K562 (cell line): Measurements from ENCODE around the gene L3MBTL1. TPM values are rescaled to one million over a fixed set of nuclear protein-coding genes. Genes with fewer than 3 reads are reported as not detected.

Experiments used
- ATF7 ChIP-seq: fragments of 450-650 bp; IDR thresholded peaks from 2 replicates; pipeline ENCODE4 v1.7.1; 2014; ENCODE audit warnings: mild to moderate bottlenecking, moderate library complexity
- FOXJ2 ChIP-seq: fragments of 200-800 bp; sonication (Bioruptor generic); IDR thresholded peaks from 2 replicates; pipeline ENCODE4 v1.6.1; 2016; ENCODE audit warnings: missing genetic modification characterization, missing compliant biosample characterization
- GABPB1 ChIP-seq: sonication (generic); formaldehyde crosslinking; IDR thresholded peaks from 2 replicates; pipeline ENCODE4 v1.8.0; 2022; ENCODE audit warnings: mild to moderate bottlenecking, missing genetic modification reagents
- HDAC3 ChIP-seq: fragments of 450-650 bp; IDR thresholded peaks from 2 replicates; pipeline ENCODE4 v1.6.1; 2018; ENCODE audit warnings: borderline replicate concordance, mild to moderate bottlenecking, moderate library complexity; ENCODE audit not compliant: partially characterized antibody
- HEY1 ChIP-seq: fragments of 250-450 bp; sonication (Bioruptor Pico); IDR thresholded peaks from 2 replicates; pipeline ENCODE4 v1.5.0; 2020; ENCODE audit warnings: mild to moderate bottlenecking, moderate library complexity, borderline replicate concordance
- HMG20A ChIP-seq: fragments of 450-650 bp; formaldehyde crosslinking; conservative IDR thresholded peaks from 2 replicates; pipeline ENCODE4 v1.4.0; 2020; ENCODE audit warnings: mild to moderate bottlenecking, mixed read lengths
- L3MBTL2 ChIP-seq: fragments of 450-650 bp; IDR thresholded peaks from 2 replicates; pipeline ENCODE4 v1.6.1; 2016; ENCODE audit warnings: mild to moderate bottlenecking, moderate library complexity
- MYC ChIP-seq, 2 experiments: fragments of 250-450 bp in 1 of 2; sonication (Bioruptor Pico) in 1 of 2; IDR thresholded peaks; 2 replicates each; pipeline versions ENCODE4 v1.5.1 to v1.6.1; 2012 to 2021; ENCODE audit warnings: low read depth in 2 of 2, borderline replicate concordance in 1 of 2, improper control_type of control experiment in 1 of 2, low read length in 1 of 2, mild to moderate bottlenecking in 1 of 2, moderate library complexity in 1 of 2
- NR3C1 ChIP-seq: sonication (generic); formaldehyde crosslinking; IDR thresholded peaks from 2 replicates; pipeline ENCODE4 v1.8.1; 2022; ENCODE audit warnings: missing genetic modification reagents
- TAF1 ChIP-seq: IDR thresholded peaks from 2 replicates; pipeline ENCODE4 v1.6.1; 2011; ENCODE audit warnings: mild to moderate bottlenecking, low read length, moderate library complexity; ENCODE audit not compliant: insufficient read depth, control insufficient read depth, severe bottlenecking; ENCODE audit errors: extremely low read depth
- TAF7 ChIP-seq: fragments of 450-650 bp; IDR thresholded peaks from 2 replicates; pipeline ENCODE4 v1.6.1; 2016; ENCODE audit warnings: missing genetic modification characterization, missing compliant biosample characterization
- XRCC5 ChIP-seq: fragments of 200-400 bp; formaldehyde crosslinking; IDR thresholded peaks from 2 replicates; pipeline ENCODE4 v1.6.1; 2017; ENCODE audit warnings: low read depth, mild to moderate bottlenecking, low read length
- YY1 ChIP-seq, 3 experiments: IDR thresholded peaks; 2 replicates each; pipeline ENCODE4 v1.6.1; 2011; ENCODE audit warnings: low read length in 2 of 3, mild to moderate bottlenecking in 2 of 3, moderate library complexity in 2 of 3, borderline replicate concordance in 1 of 3, control low read depth in 1 of 3, low read depth in 1 of 3; ENCODE audit not compliant: insufficient read depth in 3 of 3, insufficient replicate concordance in 2 of 3, control insufficient read depth in 1 of 3, insufficient read length in 1 of 3; ENCODE audit errors: extremely low read depth in 1 of 3
- ZBTB8A ChIP-seq: fragments of 450-650 bp; IDR thresholded peaks from 2 replicates; pipeline ENCODE4 v1.6.1; 2018; ENCODE audit warnings: mild to moderate bottlenecking, moderate library complexity; ENCODE audit not compliant: partially characterized antibody
- ZNF274 ChIP-seq: IDR thresholded peaks from 2 replicates; pipeline ENCODE4 v1.6.1; 2011; ENCODE audit warnings: low read depth, mild to moderate bottlenecking, low read length, moderate library complexity, borderline replicate concordance
- ZNF75A ChIP-seq: fragments of 450-650 bp; formaldehyde crosslinking; IDR thresholded peaks from 2 replicates; pipeline ENCODE4 v1.4.0; 2020; ENCODE audit warnings: mild to moderate bottlenecking
- ZNF766 ChIP-seq: fragments of 200-800 bp; sonication (Bioruptor generic); conservative IDR thresholded peaks from 2 replicates; pipeline ENCODE4 v1.6.1; 2016; ENCODE audit warnings: missing genetic modification characterization, missing compliant biosample characterization
- polyA plus RNA-seq, 8 experiments: library from polyadenylated mRNA; depleted of rRNA in 4 of 8; stranded (reverse) in 5 of 8; unstranded in 3 of 8; fragments of >200 nt; fragmentation: Nextera tagmentation in 2 of 8; fragmentation: Illumina TruSeq in 1 of 8; extraction: Ambion mirVana in 2 of 8; extraction: Trizol in 1 of 8; gene quantifications; 2 replicates each; pipeline versions ENCODE4 v1.2.1 to v1.2.3, GENCODE V29; 2011 to 2014; ENCODE audit warnings: inconsistent platforms in 1 of 8, missing spikeins in 1 of 8
- total RNA-seq, 7 experiments: library from RNA; depleted of rRNA in 6 of 7; stranded (reverse); fragments of >200 nt in 6 of 7; fragmentation: Illumina TruSeq in 2 of 7; extraction: Trizol in 2 of 7; gene quantifications; 2 replicates each; pipeline versions ENCODE4 v1.2.1 to v1.2.3, GENCODE V29; 2011 to 2021; ENCODE audit warnings: low replicate concordance in 1 of 7
- TF ChIP-seq, protein P1 (sequence below): IDR thresholded peaks from 3 replicates; pipeline ENCODE4 v1.6.1; 2011; ENCODE audit warnings: borderline replicate concordance, mild to moderate bottlenecking, moderate library complexity; ENCODE audit not compliant: insufficient read length; ENCODE audit errors: extremely low read depth
- TF ChIP-seq, protein P2 (sequence below): fragments of 450-650 bp; formaldehyde crosslinking; IDR thresholded peaks from 2 replicates; pipeline ENCODE4 v1.4.0; 2020; ENCODE audit warnings: mild to moderate bottlenecking, moderate library complexity
- TF ChIP-seq, protein P3 (sequence below): IDR thresholded peaks from 2 replicates; pipeline ENCODE4 v1.6.1; 2011; ENCODE audit warnings: borderline replicate concordance, low read depth, mild to moderate bottlenecking, moderate library complexity, low read length; ENCODE audit not compliant: insufficient read depth, poor library complexity, severe bottlenecking

The L3MBTL1 gene
- total and polyA plus RNA-seq, 9 of the 15 experiments (the other 6 are each of a cell fraction or from before 2014, with no cell fraction given): 0.77 to 10.0 (median 4.4) TPM

DNA sequence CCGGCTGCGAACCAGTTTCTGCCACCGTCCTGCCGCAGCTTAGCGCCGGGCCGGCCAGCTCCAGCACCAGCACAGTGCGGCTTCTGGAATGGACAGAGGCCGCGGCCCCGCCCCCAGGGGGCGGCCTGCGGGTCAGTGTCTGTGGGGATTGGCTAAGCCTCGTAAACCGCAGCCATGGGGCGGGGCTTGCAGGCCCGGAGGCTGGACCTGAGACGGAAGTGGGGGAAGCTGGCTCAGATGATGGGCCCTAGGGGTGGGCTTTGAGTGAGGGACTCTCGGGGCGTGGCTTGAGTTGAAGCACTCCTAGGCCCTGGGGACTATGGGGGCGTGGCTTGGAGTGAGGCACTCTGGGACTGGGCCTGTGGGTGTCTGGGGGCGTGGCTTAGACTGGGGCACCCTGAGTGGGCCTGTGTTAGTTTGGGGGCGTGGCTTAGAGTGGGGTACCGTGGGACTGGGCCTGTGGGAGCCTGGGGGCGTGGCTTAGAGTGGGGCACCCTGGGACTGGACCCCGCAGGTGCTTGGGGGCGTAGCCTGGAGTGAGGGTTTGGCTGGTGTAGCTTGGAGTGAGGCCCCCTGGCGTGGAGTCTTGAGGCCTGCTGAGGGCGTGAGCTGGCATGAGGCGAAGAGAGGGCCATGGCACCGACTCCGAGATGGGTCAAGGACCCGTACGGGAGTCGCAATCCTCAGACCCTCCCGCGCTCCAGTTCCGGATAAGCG lies 6.6 kb downstream of the L3MBTL1 start (continued):
- TF ChIP-seq, protein P1, sequence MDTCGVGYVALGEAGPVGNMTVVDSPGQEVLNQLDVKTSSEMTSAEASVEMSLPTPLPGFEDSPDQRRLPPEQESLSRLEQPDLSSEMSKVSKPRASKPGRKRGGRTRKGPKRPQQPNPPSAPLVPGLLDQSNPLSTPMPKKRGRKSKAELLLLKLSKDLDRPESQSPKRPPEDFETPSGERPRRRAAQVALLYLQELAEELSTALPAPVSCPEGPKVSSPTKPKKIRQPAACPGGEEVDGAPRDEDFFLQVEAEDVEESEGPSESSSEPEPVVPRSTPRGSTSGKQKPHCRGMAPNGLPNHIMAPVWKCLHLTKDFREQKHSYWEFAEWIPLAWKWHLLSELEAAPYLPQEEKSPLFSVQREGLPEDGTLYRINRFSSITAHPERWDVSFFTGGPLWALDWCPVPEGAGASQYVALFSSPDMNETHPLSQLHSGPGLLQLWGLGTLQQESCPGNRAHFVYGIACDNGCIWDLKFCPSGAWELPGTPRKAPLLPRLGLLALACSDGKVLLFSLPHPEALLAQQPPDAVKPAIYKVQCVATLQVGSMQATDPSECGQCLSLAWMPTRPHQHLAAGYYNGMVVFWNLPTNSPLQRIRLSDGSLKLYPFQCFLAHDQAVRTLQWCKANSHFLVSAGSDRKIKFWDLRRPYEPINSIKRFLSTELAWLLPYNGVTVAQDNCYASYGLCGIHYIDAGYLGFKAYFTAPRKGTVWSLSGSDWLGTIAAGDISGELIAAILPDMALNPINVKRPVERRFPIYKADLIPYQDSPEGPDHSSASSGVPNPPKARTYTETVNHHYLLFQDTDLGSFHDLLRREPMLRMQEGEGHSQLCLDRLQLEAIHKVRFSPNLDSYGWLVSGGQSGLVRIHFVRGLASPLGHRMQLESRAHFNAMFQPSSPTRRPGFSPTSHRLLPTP: no peak
- TF ChIP-seq, protein P2, sequence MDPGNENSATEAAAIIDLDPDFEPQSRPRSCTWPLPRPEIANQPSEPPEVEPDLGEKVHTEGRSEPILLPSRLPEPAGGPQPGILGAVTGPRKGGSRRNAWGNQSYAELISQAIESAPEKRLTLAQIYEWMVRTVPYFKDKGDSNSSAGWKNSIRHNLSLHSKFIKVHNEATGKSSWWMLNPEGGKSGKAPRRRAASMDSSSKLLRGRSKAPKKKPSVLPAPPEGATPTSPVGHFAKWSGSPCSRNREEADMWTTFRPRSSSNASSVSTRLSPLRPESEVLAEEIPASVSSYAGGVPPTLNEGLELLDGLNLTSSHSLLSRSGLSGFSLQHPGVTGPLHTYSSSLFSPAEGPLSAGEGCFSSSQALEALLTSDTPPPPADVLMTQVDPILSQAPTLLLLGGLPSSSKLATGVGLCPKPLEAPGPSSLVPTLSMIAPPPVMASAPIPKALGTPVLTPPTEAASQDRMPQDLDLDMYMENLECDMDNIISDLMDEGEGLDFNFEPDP (CRISPR knock-in tag): no peak
- no peak for TF ChIP-seq HMG20A (CRISPR knock-in tag)
- peak in 1 of 3 experiments; percentile 43 for TF ChIP-seq YY1 (IDR thresholded peaks at IDR 0.05; ENCODE audit: borderline replicate concordance in 1 of 3, control insufficient read depth in 1 of 3, extremely low read depth in 1 of 3, insufficient read depth in 3 of 3, insufficient read length in 1 of 3, insufficient replicate concordance in 2 of 3, low read depth in 1 of 3, low read length in 2 of 3)
- no peak for TF ChIP-seq HEY1 (CRISPR knock-in tag)
- TF ChIP-seq FOXJ2 (tag): no peak
- no peak for TF ChIP-seq ZNF766 (CRISPR knock-in tag)
- no peak for TF ChIP-seq ZNF75A (CRISPR knock-in tag)
- TF ChIP-seq ZNF274: no peak
- TF ChIP-seq NR3C1 (CRISPR knock-in tag): no peak
- TF ChIP-seq L3MBTL2: peak; percentile 42; the same call in 1 of the 2 replicates
- TF ChIP-seq ZBTB8A: no peak
- no peak for TF ChIP-seq XRCC5
- TF ChIP-seq, protein P3, sequence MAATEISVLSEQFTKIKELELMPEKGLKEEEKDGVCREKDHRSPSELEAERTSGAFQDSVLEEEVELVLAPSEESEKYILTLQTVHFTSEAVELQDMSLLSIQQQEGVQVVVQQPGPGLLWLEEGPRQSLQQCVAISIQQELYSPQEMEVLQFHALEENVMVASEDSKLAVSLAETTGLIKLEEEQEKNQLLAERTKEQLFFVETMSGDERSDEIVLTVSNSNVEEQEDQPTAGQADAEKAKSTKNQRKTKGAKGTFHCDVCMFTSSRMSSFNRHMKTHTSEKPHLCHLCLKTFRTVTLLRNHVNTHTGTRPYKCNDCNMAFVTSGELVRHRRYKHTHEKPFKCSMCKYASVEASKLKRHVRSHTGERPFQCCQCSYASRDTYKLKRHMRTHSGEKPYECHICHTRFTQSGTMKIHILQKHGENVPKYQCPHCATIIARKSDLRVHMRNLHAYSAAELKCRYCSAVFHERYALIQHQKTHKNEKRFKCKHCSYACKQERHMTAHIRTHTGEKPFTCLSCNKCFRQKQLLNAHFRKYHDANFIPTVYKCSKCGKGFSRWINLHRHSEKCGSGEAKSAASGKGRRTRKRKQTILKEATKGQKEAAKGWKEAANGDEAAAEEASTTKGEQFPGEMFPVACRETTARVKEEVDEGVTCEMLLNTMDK: peak; percentile 67
- TF ChIP-seq HDAC3: no peak
- TF ChIP-seq GABPB1: peak; percentile 43
- peak; percentile 28; the same call in 1 of the 2 replicates for TF ChIP-seq MYC (IDR thresholded peaks at IDR 0.05; ENCODE audit: low read depth, low read length)
- no peak for TF ChIP-seq MYC (CRISPR knock-in tag; IDR thresholded peaks at IDR 0.05; ENCODE audit: borderline replicate concordance, low read depth)
- peak; percentile 27 for TF ChIP-seq TAF1
- no peak for TF ChIP-seq TAF7 (tag)
- no peak for TF ChIP-seq ATF7
